Measurements from ENCODE around the gene MAN2B1. TPM values are rescaled to one million over a fixed set of nuclear protein-coding genes. Genes with fewer than 3 reads are reported as not detected.
A peak's percentile ranks its signal among the peaks of the same experiment; 100 is the strongest.
"Not testable (repeated sequence)": the region's sequence is repeated elsewhere in the genome, so short reads cannot be mapped to it uniquely, and the experiment has no call there.

The MAN2B1 gene
- total RNA-seq (2014; rRNA removed; shearing (Covaris generic)) = 34.2 and 53.4 TPM in 2 replicates

DNA sequence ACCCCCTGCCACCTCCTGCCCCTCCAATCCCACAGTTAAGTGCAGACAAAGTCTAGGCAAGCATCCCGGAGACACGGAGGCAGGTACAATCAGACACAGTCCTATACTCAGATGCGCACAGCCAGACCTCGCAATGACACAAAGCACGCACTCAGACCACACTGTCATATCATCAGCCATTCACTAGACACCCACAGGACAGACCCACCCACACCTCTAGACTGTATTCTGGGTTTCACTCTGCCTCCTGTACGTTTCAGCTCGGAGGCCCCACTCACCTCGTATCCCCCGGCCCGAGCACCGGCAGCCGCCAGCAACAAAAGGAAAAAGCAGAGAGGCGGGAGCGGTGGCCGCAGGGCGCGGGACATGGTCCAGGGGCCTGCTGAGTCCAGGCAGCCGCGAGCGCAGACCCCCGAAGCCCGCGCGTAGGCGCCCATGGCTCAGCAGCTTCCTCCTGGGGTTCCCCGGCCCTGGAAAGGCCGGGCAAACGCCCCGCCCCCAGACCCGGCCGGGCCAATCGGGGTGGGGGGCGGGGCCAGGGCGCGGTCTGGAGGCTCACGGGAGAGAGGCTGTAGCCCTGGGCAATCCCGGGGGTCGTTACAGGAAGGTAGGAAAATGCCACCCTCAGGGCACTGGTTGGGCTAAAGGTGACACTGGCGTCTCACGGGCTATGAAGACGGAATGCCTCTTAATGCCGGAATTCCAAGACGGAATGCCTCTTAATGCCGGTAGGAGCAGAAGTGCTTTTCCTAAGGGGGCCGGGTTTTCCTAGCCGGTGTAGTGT is at the start of gene MAN2B1, which contains the start of gene WDR83:
TSS of gene MAN2B1 (minus strand) at position 478 of the 784 bp plus-strand sequence. CDS start at position 437, 41 bp downstream.
TSS of gene WDR83 (plus strand) at position 543 of the 784 bp plus-strand sequence. CDS start 2,984 bp downstream, outside the sequence.
- no peak for DNase-seq (ENCODE audit: low spot score)

DNA sequence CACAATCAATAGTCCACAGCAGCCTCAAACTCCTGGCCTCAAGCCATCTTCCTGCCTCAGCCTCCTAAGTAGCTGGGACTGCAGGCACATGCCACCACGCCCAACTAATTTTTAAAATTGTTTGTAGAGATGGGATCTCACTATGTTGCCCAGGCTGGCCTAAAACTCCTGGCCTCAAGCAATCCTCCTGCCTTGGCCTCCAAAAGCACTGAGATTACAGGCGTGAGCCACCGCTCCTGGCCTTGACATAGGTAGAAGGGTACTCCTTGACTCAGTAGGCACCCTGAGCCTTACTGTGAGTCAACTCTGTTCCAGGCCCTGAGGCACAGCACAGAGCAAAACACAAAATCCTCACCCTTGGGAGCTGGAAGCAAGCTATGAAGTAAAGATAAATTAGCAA is 49.4 kb upstream of the MAN2B1 start:
- DNase-seq (ENCODE audit: low spot score) = no peak

DNA sequence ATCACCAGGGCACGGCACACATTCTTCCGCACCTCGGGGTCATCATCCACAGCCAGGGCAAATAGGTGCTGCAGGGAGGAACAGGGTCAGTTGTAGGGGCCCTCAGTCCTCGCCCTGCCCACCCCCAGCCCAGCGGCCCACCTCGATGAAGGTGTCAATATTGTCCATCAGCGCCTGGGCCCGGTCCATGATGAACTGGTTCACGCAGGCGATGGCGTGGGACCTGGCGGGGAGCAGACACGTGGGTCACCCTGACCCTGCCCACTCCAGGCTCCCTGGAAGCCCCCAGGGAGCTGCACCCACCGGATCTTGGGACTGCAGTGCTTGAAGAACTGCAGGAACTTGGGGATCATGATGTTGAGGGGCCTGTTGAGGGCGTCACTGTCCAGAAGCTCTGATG is 48.6 kb upstream of the MAN2B1 start:
- no peak for DNase-seq (ENCODE audit: low spot score)

DNA sequence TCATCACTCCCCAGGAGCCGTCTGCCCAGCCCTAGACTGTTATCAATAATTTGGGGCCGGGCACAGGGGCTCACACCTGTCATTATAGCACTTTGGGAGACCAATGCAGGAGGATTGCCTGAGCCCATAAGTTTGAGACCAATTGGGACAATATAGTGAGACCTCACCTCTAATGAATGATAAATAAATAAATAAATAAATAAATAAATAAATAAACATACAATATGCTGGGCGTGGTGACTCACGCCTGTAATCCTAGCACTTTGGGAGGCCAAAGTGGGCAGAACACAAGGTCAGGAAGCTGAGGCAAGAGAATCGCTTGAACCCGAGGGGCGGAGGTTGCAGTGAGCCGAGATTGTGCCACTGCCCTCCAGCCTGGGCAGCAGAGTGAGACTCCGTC is 46.8 kb upstream of the MAN2B1 start:
- not testable (repeated sequence) for DNase-seq (ENCODE audit: low spot score)

DNA sequence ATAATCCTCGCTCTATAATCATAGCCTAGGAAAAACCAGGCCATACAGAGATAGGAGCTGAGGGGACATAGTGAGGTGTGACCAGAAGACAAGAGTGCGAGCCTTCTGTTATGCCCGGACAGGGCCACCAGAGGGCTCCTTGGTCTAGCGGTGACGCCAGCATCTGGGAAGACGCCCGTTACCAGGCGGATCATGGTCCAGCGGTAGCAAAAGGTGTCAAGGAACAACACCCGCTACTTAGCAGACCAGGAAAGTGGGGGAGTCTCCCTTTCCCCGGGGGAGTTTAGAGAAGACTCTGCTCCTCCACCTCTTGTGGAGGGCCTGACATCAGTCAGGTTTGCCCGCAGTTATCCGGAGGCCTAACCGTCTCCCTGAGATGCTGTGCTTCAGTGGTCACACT is 45.5 kb upstream of the MAN2B1 start:
- DNase-seq (ENCODE audit: low spot score) = not testable (repeated sequence)

DNA sequence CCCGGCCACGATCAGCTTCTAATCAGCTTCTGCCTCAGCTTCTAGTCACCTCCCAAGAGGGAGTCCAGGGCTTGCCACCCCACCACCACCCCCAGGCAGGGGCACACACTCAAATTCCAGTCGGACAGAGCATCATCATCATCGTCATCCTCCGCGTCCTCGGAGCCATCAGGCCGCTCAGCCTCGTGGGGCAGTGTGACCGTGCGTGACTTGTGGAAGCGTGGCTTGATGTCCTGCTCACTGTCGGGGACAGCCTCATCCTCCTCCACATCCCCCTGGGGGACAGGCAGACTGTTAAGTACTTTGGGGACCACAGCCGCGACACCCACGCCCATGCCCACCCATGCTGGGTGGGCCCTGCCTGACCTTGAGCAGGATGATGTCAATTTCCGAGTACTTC is 44.6 kb upstream of the MAN2B1 start:
- DNase-seq (ENCODE audit: low spot score) = no peak

DNA sequence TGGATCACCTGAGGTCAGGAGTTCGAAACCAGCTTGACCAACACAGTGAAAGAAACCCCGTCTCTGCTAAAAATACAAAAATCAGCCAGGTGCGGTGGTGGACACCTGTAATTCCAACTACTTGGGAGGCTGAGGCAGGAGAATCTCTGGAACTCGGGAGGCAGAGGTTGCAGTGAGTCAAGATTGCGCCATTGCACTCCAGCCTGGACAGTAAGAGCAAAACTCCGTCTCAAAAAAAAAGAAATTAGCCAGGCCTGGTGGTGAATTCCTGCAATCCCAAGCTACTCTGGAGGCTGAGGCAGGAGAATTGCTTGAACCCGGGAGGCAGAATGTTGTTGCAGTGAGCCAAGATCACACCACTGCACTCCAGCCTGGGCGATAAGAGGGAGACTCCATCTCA is 42.1 kb upstream of the MAN2B1 start:
- no peak for DNase-seq (ENCODE audit: low spot score)

DNA sequence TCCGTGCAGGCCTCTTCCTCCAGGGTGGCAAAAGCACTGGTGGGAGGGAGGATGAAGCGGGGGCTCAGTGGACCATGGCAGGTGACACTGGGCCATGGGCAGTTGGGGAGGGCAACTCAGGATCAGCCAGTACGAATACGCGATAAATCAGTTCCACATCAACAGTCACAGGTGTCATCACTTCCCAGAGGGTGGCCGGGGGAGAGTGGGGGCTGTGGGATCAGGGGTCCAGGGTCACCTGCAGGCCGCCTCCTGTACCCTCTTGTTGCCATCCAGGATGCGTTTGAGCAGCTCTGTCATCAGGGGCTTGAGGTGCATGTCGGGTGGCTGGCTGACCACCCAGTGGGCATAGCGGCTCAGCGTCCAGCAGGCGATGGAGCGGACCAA is 39.8 kb upstream of the MAN2B1 start:
- DNase-seq (ENCODE audit: low spot score) = no peak

DNA sequence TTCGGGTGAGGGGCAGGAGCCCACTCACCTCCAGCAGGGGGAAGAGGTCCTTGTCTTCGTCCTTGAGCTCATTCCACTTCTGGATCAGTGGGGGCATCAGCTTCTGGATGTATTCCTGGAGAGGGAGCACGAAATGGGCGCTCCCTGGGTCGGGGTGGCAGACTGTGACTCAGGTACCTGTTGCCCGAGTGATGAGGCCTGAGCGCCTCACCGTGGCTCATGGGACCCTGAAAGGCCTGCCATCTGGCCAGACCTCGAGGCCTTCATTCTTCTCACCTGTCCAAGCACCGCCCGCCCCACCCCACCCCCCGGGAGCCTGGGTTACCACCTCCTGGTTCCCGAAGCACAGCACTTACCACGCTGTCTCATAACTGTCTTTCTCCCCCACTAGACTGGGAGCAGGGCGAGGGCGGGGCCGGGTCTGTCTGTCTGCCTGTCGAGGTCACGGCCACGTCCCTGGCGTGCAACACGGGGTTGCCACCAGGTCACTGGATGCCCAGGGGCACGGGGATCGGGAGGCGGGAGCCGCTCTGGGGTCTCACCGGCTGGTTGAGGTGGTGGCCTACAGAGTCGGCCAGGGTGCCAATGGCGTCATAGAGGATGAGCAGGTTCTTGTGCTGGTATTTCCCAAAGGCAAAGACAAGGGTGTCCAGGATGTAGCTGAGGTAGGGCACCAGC is 39.3 kb upstream of the MAN2B1 start:
- DNase-seq (ENCODE audit: low spot score) = no peak

DNA sequence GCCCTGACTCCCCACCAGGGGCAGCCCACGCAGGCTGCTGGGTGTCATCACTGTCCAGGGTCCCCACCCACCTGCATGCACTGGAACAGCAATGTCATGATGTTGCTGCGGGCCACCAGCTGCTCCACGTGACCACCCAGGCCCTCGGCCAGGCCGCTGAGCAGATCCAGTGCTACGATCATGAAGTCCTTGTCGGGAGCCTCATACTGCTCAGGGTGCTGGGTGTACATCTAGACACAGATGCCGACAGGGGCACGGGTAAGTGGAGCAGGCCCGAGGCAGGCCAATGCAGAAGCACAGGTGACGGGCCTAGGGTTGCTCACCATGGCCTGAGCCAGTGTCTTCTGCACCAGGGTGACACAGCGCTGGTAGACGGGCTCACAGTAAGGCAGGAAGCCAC is 38.6 kb upstream of the MAN2B1 start:
- no peak for DNase-seq (ENCODE audit: low spot score)

DNA sequence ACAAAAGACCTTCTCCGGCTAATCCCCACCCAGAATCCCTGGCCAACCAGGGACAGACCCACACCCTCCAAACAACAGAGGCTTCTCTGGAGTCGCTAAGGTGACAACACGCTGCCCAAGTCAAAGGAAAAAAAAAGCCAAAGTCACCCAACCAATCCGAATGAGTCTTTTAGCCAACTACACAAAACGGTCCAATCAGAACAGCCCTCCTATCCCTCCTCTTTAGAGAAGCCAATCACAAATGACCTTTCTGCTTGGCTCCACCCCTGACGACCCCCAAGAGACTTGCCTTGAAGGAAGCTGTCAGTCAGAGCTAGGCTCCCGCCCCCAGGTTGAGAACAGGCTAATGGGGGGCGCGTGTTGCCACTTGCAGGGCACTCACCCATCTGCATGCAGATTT is 36.5 kb upstream of the MAN2B1 start:
- DNase-seq (ENCODE audit: low spot score) = no peak

DNA sequence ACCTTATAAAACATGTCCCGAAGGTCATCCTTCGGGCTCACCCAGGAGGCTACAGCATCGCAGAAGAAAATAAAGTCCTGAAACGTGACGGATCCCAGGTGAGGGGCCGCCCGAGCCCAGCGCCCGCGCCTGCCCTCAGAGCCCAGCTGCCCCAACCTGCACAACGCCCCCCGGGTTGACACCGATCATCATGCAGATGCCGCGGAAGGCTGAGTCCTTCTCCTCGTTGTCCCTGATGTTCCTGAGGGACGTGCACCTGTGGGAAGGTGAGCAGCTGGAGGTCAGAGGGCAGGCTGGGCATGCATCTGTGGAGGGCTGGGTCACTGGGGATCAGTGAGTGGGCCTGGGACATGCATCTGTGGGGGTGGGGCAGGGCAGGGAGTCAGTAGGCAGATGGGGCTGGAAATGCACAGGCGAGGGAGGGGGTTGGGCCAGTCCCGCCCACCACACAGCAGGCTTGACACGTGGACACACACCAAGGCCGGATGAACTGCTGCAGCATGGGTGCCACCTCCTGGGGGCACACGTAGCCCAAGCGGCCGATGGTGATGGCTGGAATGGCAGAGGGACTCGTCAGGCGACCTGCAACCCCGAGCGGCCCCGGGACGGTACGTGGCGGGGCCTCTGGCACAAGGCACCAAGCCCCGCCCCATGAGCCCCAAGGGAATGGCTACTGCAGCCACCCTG is 35.2 kb upstream of the MAN2B1 start:
- no peak for DNase-seq (ENCODE audit: low spot score)

DNA sequence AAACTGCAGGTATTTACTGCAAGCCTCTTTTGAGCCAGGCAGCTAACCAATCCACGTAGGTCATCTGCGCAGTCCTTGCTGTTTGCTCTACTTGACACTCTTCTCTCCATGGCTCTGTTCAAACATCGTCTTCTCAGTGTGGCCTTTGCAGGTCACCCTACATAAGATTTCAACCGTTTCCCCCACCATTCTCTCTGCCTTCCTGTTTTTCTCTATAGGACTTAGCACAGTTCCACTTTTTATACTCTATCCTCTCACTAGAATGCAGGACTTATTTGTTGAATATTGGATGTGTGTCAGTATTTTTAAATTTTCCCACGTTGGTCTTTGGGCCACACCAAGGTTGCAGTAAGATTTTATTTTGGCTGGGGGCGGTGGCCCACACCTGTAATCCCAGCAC is 31.6 kb upstream of the MAN2B1 start:
- no peak for DNase-seq (ENCODE audit: low spot score)

DNA sequence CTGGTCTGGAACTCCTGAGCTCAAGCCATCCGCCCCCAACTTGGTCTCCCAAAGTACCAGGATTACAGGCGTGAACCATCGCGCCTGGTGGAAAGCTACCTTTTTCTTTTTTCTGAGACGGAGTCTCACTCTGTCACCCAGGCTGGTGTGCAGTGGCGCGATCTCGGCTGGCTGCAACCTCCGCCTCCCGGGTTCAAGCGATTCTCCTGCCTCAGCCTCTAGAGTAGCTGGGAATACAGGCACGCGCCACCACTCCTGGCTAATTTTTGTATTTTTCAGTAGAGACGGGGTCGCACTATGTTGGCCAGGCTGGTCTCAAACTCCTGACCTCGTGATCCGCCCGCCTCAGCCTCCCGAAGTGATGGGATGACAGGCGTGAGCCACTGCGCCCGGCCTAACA is 30.9 kb upstream of the MAN2B1 start:
- not testable (repeated sequence) for DNase-seq (ENCODE audit: low spot score)

DNA sequence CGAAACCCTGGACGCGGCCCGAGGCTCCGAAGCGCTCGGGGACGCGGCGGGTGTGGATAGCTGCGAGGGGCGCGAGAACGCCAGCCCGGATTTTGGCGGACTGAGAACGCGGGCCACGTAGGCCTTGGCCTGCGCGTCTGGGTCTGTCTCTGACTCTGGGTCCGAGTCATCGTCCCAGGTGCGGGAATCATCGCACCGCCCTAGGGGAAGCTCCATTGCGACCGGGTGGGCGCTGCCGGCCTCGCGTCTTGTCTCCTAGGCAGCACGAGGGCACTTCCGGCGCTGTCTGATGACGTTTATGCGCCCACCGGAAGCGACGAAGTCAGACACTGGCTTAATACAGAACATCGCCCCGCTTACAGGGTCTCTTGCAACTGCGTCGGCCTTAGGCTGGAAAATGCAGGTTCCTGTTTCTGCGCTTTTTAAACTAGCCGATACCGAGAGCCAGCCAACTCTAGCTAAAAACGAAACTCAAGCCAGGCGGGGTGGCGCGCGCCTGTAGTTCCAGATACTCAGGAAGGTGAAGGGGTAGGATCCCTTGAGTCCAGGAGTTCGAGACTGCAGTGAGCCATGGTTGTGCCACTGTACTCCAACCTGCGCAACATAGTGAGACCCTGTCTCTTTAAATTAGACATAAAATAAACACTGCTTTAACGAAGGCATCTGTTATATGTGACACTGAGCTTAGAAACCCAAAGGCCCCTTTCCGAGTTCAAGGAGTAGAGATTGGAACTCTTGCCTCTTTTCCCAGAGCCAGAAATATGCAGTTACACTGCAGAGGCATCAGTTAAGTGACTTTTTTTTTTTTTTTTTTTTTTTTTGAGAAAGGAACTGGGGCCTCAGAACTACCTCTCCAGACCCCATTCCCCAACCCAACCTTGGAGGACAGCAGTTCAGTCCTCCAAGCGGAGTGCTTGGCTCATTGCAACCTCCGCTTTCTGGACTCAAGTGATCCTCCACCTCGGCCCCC is 30.1 kb upstream of the MAN2B1 start, which contains the start of gene FBXW9:
TSS of gene FBXW9 (minus strand) at position 266 of the 970 bp plus-strand sequence. CDS start at position 216, 50 bp downstream.
- peak; percentile 90 for DNase-seq (ENCODE audit: low spot score)

DNA sequence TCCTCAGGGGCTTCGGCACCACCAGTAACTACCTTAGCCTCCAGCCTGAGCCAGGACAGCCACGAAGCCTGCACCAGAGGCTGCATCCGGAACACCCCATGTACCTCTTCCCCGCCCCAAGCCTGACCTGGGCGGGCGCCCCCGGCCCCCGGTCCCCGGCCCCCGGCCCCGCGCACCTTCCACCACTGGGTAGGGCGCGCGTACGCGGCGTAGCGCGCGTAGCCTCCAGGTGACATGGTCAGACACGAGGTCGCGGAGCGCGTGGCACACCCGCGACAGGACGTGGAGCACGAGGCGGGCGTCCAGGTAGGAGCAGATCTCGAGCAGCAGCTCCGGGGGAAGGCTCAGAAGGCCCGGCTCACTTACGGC is 29.4 kb upstream of the MAN2B1 start:
- no peak for DNase-seq (ENCODE audit: low spot score)

DNA sequence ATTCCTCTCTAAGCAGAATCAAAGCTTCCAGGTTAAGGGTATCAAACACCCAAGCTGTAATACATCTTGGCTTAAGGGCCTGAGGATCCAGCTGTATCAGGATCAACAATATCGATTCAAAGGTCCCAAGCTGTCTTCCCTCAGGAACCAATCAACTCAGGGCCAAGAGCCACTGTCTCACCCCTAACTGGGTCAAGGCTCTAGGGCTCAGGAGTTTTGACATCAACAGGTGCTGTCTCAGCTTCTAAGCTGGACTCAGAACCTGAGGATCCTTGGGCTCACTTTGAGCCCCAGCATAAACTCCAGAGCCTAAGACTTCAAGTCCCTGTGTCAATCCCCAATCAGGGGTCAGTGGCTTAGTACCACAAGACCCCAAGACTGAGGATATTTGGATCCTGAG is 29.0 kb upstream of the MAN2B1 start:
- DNase-seq (ENCODE audit: low spot score) = no peak

DNA sequence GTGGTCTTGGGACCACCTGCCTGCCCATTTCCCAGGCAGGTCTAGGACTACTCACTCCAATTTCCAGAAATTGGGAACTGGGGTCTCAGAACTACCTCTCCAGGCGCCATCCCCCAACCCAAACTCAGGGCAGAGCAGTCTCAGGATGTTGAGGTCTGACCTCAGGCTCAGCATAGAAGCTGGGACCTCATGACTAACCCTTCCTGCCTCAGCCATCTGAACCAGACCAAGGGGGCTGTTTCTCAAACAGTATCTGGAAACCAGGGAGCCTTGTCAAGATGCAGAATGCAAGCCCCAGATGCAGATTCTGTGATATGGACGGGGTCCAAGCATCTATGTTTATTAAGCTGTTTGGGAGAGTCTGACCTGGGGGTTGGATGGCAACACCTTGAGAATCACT is 28.6 kb upstream of the MAN2B1 start:
- no peak for DNase-seq (ENCODE audit: low spot score)

DNA sequence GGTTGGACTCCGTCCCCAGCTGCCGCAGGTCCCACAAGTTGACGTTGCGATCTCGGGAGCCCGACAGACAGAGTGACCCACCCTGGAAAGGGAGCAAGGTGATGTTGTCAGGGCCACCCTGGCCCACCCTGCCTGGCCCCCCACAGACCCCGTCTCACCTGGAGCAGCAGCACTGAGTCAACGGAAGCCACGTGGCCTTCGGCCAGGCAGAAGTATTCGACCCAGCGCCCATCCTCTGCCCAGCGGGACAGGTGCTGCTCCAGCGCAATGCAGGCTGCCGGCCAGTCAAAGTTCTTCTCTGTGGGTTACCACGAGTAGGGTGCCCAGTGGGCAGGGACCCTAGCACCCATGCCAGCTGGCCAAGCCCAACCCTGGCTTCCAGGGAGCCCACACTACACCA is 28.1 kb upstream of the MAN2B1 start:
- no peak for DNase-seq (ENCODE audit: low spot score)

DNA sequence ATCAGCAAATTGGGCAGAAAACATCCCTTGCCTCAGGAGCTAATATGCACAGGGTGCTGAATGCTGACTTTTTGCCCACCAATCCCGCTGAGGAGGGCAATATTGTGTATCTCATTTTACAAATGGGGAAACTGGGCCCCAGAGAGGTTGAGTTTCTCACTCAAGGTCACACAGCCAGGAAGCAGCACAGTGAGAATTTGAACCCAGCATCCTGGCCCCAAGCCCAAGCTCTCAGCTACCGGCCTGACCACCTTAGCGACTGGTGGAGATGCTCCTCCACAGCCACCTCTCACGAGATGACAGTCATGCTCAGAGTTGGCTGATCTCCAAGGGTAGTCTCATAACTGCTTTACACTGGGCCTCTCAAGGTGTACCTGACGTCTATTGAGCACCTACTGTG is 26.4 kb upstream of the MAN2B1 start:
- DNase-seq (ENCODE audit: low spot score) = no peak

DNA sequence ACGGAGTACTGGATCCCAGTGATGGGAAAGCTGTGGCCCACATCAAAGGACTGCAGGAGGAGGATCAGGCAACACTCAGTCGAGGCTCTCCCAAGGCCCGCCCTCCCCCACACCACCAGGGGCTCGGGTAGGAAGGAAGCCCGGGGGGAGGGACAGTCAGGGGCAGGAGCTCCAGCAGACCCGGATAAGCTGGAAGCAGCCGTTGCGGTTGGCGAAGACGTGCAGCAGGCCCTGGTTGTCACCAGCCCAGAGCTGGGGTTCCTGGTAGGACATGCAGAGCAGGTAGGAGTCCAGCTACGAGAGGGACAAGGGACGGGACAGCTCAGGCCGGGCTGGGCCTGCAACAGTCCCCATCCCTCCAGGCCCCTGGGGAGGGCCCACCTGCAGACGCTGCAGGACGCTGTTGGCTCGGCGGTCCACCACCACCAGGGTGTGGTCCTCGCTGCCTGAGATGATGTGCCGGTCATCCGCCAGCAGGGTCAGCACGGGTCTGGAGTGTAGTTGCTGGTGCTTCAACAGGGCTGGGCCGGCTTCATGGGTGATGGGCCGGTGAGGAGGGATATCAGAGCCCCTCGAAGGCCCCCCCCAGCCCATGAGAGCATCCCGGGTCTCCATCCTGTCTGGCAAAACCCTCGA is 23.2 kb upstream of the MAN2B1 start:
- no peak for DNase-seq (ENCODE audit: low spot score)
